Omental fat pad (tissue), 4 donors: ENCODE results near the gene RASGEF1C. TPM values are rescaled to one million over a fixed set of nuclear protein-coding genes. Genes with fewer than 3 reads are reported as not detected.
"Not testable (repeated sequence)": the region's sequence is repeated elsewhere in the genome, so short reads cannot be mapped to it uniquely, and the experiment has no call there.

Experiments
- ATAC-seq: fragments of 150-250 bp; one replicate; pipeline ENCODE4 v1.9.1; 2016; ENCODE audit warnings: mild to moderate bottlenecking, moderate library complexity; ENCODE audit not compliant: low FRiP score
- DNase-seq: peaks from one replicate; pipeline ENCODE4 v3.0.0-alpha.2; 2019; ENCODE audit warnings: low spot score
- CTCF ChIP-seq, 3 donors: fragments of 450-650 bp; IDR thresholded peaks; one replicate each; pipeline ENCODE4 v1.5.1; 2016 to 2017; ENCODE audit warnings: antibody characterized with exemption in 3 of 3, mild to moderate bottlenecking in 3 of 3, moderate library complexity in 2 of 3
- total RNA-seq, 4 donors: library from RNA; depleted of rRNA; stranded (reverse); fragments of >200 nt; gene quantifications; one replicate each; pipeline ENCODE4 v1.1.0, GENCODE V29; 2016

The RASGEF1C gene
- total RNA-seq, 4 donors from 2014 or later, result 0.37 to 8.5 TPM; not detected in 2

GRCh38 chr5:180093241-180093640, 115.8 kb downstream of the RASGEF1C start:
- ATAC-seq, result no peak
- DNase-seq, result no peak
- no peak for TF ChIP-seq CTCF (IDR thresholded peaks at IDR 0.05)

DNA sequence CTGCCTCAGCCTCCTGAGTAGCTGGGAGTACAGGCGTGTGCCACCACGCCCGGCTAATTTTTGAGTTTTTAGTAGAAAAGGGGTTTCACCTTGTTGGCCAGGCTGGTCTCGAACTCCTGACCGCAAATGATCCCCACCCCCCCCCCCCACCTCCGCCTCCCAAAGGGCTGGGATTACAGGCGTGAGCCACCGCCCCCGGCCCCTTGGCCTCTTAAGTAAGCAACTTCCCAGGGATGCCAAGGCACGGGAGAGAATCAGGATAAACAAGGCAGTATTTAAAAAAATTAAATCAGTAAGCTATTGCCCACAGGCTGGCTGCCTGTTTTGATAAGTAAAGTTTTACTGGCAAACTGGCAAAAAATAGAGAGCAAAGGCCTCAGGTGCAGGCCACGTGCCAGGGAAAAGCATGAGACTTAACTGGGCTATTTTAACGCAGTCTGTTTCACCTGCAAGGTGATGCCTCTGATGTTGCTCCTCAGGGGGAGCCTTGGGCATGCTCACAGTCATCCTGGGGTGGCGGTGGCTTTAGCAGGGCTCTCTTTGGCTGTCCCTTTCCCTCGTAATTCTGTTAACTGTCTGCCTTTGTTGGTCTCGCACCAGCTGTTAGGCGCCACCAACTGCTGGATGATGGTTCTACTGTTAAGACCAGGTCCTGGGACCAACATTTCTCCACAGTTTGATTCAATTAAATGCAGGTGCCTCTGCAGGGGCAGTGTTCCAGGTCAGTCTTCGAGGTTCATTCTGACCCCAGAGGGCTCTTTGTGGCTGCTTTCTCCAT, 118.1 kb downstream of the RASGEF1C start:
- DNase-seq, result no peak
- no peak for ATAC-seq
- TF ChIP-seq CTCF (IDR thresholded peaks at IDR 0.05), result no peak

DNA sequence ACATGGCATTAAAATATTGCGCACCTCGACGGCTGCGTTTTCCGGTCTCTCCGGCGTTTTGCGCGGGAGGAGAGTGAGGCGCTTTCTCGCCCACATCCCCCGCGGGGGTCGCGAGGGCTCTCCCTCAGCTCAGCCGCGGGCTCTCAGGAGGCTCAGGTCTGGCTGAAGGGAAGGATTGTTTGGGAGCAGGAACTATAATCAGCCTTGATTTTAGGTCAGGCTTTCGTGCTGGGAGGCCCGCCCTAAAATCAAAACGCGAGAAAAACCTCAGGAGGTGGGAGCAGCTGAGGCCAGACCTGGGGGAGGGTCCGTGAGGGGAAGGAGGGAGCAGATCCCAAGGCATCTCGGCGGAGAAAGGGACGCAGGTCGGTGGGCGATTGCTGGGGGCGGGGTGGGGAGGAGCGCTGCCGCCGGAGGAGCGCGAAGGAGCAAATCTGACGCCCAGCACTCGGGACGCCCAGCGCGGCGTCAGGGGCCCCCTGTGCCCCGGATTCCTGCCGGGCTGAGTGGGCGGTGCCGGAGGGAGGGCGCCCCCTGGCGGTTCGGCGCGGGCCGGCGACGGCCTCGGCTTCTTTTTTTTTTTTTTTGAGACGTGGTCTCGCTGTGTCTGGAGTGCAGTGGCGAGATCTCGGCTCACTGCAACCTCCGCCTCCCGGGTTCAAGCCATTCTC, 118.8 kb downstream of the RASGEF1C start:
- TF ChIP-seq CTCF (IDR thresholded peaks at IDR 0.05), result no peak
- DNase-seq (no peak), ATAC-seq (peak; percentile 80)

DNA sequence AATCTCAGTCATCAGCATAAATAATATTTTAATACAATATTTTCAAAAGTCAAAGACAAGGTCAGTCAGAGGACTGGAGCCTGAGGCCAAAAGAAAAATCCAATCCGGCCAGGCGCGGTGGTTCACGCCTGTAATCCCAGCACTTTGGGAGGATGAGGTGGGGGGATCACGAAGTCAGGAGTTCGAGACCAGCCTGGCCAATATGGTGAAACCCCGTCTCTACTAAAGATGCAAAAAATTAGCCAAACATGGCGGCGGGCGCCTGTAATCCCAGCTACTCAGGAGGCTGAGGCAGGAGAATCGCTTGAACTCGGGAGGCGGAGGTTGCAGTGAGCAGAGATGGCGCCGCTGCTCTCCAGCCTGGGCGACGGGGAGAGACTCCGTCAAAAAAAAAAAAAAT, 119.4 kb downstream of the RASGEF1C start:
- not testable (repeated sequence) for ATAC-seq, DNase-seq

- DNase-seq (no peak), ATAC-seq (no peak)
- no peak for TF ChIP-seq CTCF (IDR thresholded peaks at IDR 0.05)
Measured at GRCh38 chr5:180088561-180088960, 120.5 kb downstream of the RASGEF1C start.

DNA sequence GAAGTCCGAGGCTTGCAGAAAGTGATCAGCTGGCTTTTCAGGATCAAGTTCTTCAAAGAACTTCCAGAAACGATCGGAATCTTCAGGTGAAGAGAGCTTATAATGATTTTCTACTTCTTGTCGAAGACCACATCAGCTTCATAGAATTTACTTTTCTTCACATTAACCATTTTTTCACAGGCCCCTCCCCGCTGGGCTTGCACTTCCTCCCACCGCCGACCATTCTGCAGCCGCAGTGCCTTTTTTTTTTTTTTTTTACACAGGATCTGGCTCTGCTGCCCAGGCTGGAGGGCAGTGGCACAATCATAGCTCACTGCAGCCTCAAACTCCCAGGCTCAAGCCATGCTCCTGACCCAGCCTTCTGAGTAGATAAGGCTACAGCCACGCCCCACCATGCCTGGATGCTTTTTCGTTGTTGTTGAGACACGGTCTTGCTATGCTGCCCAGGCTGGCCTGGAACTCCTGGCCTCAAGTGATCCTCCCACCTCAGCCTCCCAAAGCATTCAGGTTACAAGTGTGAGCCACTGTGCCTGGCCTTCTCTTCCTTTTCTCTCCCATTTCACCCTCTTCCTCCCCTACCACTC, 122.1 kb downstream of the RASGEF1C start:
- no peak for DNase-seq
- TF ChIP-seq CTCF (IDR thresholded peaks at IDR 0.05), result no peak
- no peak for ATAC-seq

- no peak for TF ChIP-seq CTCF (IDR thresholded peaks at IDR 0.05)
- DNase-seq (no peak), ATAC-seq (no peak)
Measured at GRCh38 chr5:180085837-180086236, 123.2 kb downstream of the RASGEF1C start.
